ENCODE data around the gene MEX3D. TPM values are rescaled to one million over a fixed set of nuclear protein-coding genes. Genes with fewer than 3 reads are reported as not detected.

MEX3D gene
- total RNA-seq, 1 experiment from 2014 or later, result 55.6 TPM

DNA sequence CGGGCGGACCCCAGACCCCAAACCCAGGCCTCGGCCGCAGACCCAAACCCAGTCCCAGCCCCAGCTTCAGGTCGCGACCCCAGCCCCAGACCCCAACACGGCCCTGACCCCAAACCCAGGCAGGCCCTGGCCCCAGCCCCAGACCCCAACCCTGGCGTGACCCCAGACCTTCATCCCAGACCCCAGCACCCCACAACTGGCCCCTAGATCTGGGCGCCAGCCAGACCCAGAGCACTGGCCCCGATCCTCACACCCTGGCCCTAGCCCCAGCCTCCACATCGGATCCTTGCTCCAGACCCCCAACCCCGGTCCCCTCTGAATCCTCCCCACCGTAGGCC, 17.1 kb upstream of the MEX3D start:
- no peak overlapping the region for H3K4me2 ChIP-seq
- H2AFZ ChIP-seq, result no peak overlapping the region
- H3K79me2 ChIP-seq (ENCODE audit: low read depth), result peaks cover 40% of the 10 kb centered on the region
- no peaks in the 10 kb centered on the region for H3K9me2 ChIP-seq (ENCODE audit: insufficient read depth)
- ChIA-PET CTCF (no interaction called here), POLR2A (ENCODE audit: unreplicated experiment) (no interaction called here)
- H3F3A ChIP-seq (ENCODE audit: insufficient read depth, low read depth), result peaks cover 29% of the 10 kb centered on the region; the same call in 1 of the 2 replicates
- H3K36me3 ChIP-seq (ENCODE audit: low read depth), result no peaks in the 10 kb centered on the region
- H4K20me1 ChIP-seq (ENCODE audit: insufficient read depth), result peaks cover 7% of the 10 kb centered on the region
- intact Hi-C loops (cut with micrococcal nuclease; ENCODE audit: unreplicated experiment), result no loop called here
- TF ChIP-seq CTCF (conservative IDR thresholded peaks at IDR 0.05) (no peak), EZH2 (IDR thresholded peaks at IDR 0.05; ENCODE audit: low read depth) (no peak)
- no peak for DNase-seq
- BruUV-seq (replicated peaks), result no TSS peak
- no peak overlapping the region for H3K27ac ChIP-seq
- no peak overlapping the region for H3K4me3 ChIP-seq
- H3K9me3 ChIP-seq (ENCODE audit: insufficient read depth, low read depth), result no peaks in the 10 kb centered on the region
- H3K4me1 ChIP-seq (replicated peaks; ENCODE audit: insufficient read depth), result peaks cover 14% of the 10 kb centered on the region
- H3K27me3 ChIP-seq (ENCODE audit: insufficient read depth, low read depth), result no peaks in the 10 kb centered on the region

DNA sequence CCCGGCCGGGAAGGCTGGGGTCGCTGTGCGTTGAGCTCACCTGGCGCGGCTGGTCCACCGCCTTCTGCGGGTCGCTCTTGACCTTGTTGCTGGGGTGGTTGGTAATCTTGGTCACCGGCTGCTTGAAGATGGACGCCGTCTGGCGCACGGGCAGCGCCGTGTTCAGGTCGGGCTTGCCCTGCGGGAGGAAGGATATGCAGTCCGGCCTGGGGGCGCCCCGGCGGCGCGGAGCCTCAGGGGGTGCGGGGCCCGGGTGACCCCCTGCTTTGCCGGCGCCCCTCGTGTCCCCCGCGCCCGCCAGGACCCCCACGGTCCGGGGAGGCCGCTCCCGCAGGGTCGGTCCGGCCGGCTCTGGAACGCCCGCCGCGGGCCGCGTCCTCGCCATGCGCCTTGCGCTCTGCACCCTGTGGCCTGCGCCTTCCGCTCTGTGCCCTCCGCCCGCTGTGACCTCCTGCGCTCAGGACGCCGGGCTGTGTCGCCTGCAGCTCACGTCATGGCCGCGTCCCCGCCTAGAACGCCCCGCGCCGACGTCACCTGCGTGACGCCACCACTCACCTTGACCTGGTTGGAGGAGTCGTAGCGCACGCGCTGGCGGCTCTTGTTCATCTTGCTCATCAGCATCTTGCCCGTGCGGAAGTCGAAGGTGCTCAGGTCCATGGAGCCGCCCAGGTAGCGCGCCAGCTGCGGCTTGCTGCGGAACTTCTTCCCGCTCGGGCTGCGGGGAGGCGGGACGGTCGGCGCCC, 16.5 kb upstream of the MEX3D start:
- Histone ChIP-seq H4K20me1 (ENCODE audit: insufficient read depth) (peaks cover 2% of the 10 kb centered on the region), H3K9me2 (ENCODE audit: insufficient read depth) (no peaks in the 10 kb centered on the region), H3F3A (ENCODE audit: insufficient read depth, low read depth) (peaks cover 24% of the 10 kb centered on the region; the same call in 1 of the 2 replicates), H3K27me3 (ENCODE audit: insufficient read depth, low read depth) (no peaks in the 10 kb centered on the region), H2AFZ (no peak overlapping the region), H3K9me3 (ENCODE audit: insufficient read depth, low read depth) (no peaks in the 10 kb centered on the region), H3K79me2 (ENCODE audit: low read depth) (peaks cover 34% of the 10 kb centered on the region), H3K4me2 (no peak overlapping the region), H3K36me3 (ENCODE audit: low read depth) (no peaks in the 10 kb centered on the region), H3K27ac (no peak overlapping the region), H3K4me3 (no peak overlapping the region), H3K4me1 (replicated peaks; ENCODE audit: insufficient read depth) (peaks cover 12% of the 10 kb centered on the region)
- ChIA-PET POLR2A (ENCODE audit: unreplicated experiment) (no interaction called here), CTCF (no interaction called here)
- no peak for DNase-seq
- TF ChIP-seq CTCF (conservative IDR thresholded peaks at IDR 0.05) (no peak), EZH2 (IDR thresholded peaks at IDR 0.05; ENCODE audit: low read depth) (no peak)
- intact Hi-C loops (cut with micrococcal nuclease; ENCODE audit: unreplicated experiment), result no loop called here
- BruUV-seq (replicated peaks), result no TSS peak

DNA sequence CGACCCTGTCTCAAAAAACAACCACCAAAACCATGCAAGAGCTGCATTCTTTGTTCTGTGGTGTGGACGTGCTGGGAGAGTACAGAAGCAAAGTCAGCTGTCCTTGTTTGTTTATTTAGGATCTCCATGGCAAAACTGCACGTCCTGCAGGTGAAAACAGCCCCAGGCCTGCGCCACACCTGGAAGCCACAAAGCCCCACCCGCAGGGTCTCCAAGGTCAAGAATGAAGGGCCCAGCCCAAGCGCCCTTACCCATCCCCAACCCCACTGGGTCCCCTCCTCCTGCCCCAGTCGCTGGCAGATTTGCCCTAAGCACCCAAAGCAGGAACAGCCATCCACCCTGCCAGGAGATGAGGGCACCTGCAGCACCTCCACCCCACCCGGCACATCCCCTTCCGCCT, 14.1 kb upstream of the MEX3D start:
- no TSS peak for BruUV-seq (replicated peaks)
- Histone ChIP-seq H3K27ac (peak overlapping the region; percentile 37; the same call in 1 of the 2 replicates), H3K9me2 (ENCODE audit: insufficient read depth) (no peaks in the 10 kb centered on the region), H3K36me3 (ENCODE audit: low read depth) (no peaks in the 10 kb centered on the region), H3K9me3 (ENCODE audit: insufficient read depth, low read depth) (no peaks in the 10 kb centered on the region), H3K4me1 (replicated peaks; ENCODE audit: insufficient read depth) (peaks cover 12% of the 10 kb centered on the region), H3K4me2 (no peak overlapping the region), H3F3A (ENCODE audit: insufficient read depth, low read depth) (peaks cover 3% of the 10 kb centered on the region; the same call in 1 of the 2 replicates), H3K79me2 (ENCODE audit: low read depth) (peaks cover 16% of the 10 kb centered on the region), H3K4me3 (no peak overlapping the region), H4K20me1 (ENCODE audit: insufficient read depth) (no peaks in the 10 kb centered on the region), H3K27me3 (ENCODE audit: insufficient read depth, low read depth) (no peaks in the 10 kb centered on the region), H2AFZ (no peak overlapping the region)
- ChIA-PET CTCF (interaction anchor here (0.6 to 0.7 kb wide), 2 partner anchors 29 to 36 kb away, joined by 3 to 6 read pairs; no protein-coding TSS in a partner anchor), POLR2A (ENCODE audit: unreplicated experiment) (interaction anchor here (0.6 kb wide), 1 partner anchor 478 kb away, joined by 6 read pairs; no protein-coding TSS in a partner anchor)
- peak; percentile 82 to 90 for DNase-seq
- no peak for TF ChIP-seq CTCF (conservative IDR thresholded peaks at IDR 0.05)
- TF ChIP-seq EZH2 (IDR thresholded peaks at IDR 0.05; ENCODE audit: low read depth), result no peak
- intact Hi-C loops (cut with micrococcal nuclease; ENCODE audit: unreplicated experiment), result no loop called here

All from PC-9 (cell line).